CD4-positive, alpha-beta T cell treated with Interleukin-15 for 1 hour (primary cell): ENCODE results near the gene ZNF506.
A peak's percentile ranks its signal among the peaks of the same experiment; 100 is the strongest.
"Not testable (repeated sequence)": the region's sequence is repeated elsewhere in the genome, so short reads cannot be mapped to it uniquely, and the experiment has no call there.

Source experiments
- DNase-seq: peaks from one replicate; pipeline ENCODE4 v3.0.0-alpha.2; 2020

ZNF506 gene

GRCh38 chr19:19821366-19821951, at the start of gene ZNF506:
ZNF506 (minus strand) TSS chr19:19821750; CDS start chr19:19821603, 147 bp downstream.
- DNase-seq, result peak; percentile 97

- DNase-seq, result not testable (repeated sequence)
Measured at GRCh38 chr19:19870086-19870485, 48.5 kb upstream of the ZNF506 start.

GRCh38 chr19:19866611-19867248, 45.2 kb upstream of the ZNF506 start:
- peak; percentile 75 for DNase-seq

GRCh38 chr19:19865750-19866610, 44.4 kb upstream of the ZNF506 start, which contains the start of gene ZNF253:
ZNF253 (plus strand) TSS chr19:19865882; CDS start chr19:19865997, 115 bp downstream.
- DNase-seq, result peak; percentile 93

- peak; percentile 81 for DNase-seq
Measured at GRCh38 chr19:19860756-19861390, 39.3 kb upstream of the ZNF506 start.

- DNase-seq, result no peak
Measured at GRCh38 chr19:19858751-19859150, 37.2 kb upstream of the ZNF506 start.

GRCh38 chr19:19851740-19852139, 30.2 kb upstream of the ZNF506 start:
- not testable (repeated sequence) for DNase-seq

- DNase-seq, result no peak
Measured at GRCh38 chr19:19849056-19849455, 27.5 kb upstream of the ZNF506 start.

- DNase-seq, result no peak
Measured at GRCh38 chr19:19847781-19848180, 26.2 kb upstream of the ZNF506 start.

- DNase-seq, result no peak
Measured at GRCh38 chr19:19835560-19836038, 14.0 kb upstream of the ZNF506 start.

GRCh38 chr19:19826875-19827274, 5.3 kb upstream of the ZNF506 start:
- no peak for DNase-seq

GRCh38 chr19:19823916-19824315, 2.4 kb upstream of the ZNF506 start:
- no peak for DNase-seq

GRCh38 chr19:19821976-19822375, 426 bp upstream of the ZNF506 start:
- DNase-seq, result not testable (repeated sequence)

GRCh38 chr19:19820774-19821320, 703 bp downstream of the ZNF506 start:
- DNase-seq, result peak; percentile 36

- peak; percentile 82 for DNase-seq
Measured at GRCh38 chr19:19817357-19817756, 4.2 kb downstream of the ZNF506 start.

- DNase-seq, result no peak
Measured at GRCh38 chr19:19816679-19817078, 4.9 kb downstream of the ZNF506 start.

GRCh38 chr19:19811999-19812398, 9.6 kb downstream of the ZNF506 start:
- not testable (repeated sequence) for DNase-seq

GRCh38 chr19:19805480-19805879, 16.1 kb downstream of the ZNF506 start:
- DNase-seq, result no peak

GRCh38 chr19:19788015-19788414, 33.5 kb downstream of the ZNF506 start:
- no peak for DNase-seq

GRCh38 chr19:19785476-19785875, 36.1 kb downstream of the ZNF506 start:
- DNase-seq, result not testable (repeated sequence)

- no peak for DNase-seq
Measured at GRCh38 chr19:19782783-19783182, 38.8 kb downstream of the ZNF506 start.

GRCh38 chr19:19781791-19782190, 39.8 kb downstream of the ZNF506 start:
- not testable (repeated sequence) for DNase-seq

- no peak for DNase-seq
Measured at GRCh38 chr19:19778666-19779065, 42.9 kb downstream of the ZNF506 start.
